Activated CD4-positive, alpha-beta T cell treated with anti-CD3 and anti-CD28 coated beads, Interleukin-2, amount 50 U/mL, for 24 hours (primary cell): ENCODE results near the gene HNRNPA3.
"Not testable (repeated sequence)": the region's sequence is repeated elsewhere in the genome, so short reads cannot be mapped to it uniquely, and the experiment has no call there.

ENCODE experiments used
- DNase-seq, 2 donors: peaks; one replicate each; pipeline ENCODE4 v3.0.0-alpha.2; 2020; ENCODE audit warnings: low read depth in 1 of 2, low spot score in 1 of 2

Gene HNRNPA3

GRCh38 chr2:177254433-177255226 is 42.0 kb downstream of the HNRNPA3 start:
- DNase-seq: no peak

GRCh38 chr2:177255227-177255601 is 42.6 kb downstream of the HNRNPA3 start:
- no peak for DNase-seq

GRCh38 chr2:177256026-177256425 is 43.4 kb downstream of the HNRNPA3 start:
- no peak for DNase-seq

- no peak for DNase-seq
These were observed 44.1 kb downstream of the HNRNPA3 start for GRCh38 chr2:177256695-177257094.

GRCh38 chr2:177257471-177257870 is 44.9 kb downstream of the HNRNPA3 start:
- DNase-seq: no peak

GRCh38 chr2:177258059-177258458 is 45.5 kb downstream of the HNRNPA3 start:
- no peak for DNase-seq

GRCh38 chr2:177260379-177260778 is 47.8 kb downstream of the HNRNPA3 start:
- no peak for DNase-seq

GRCh38 chr2:177261116-177262060 is 48.8 kb downstream of the HNRNPA3 start:
- no peak for DNase-seq

- DNase-seq: no peak
These were observed 49.5 kb downstream of the HNRNPA3 start for GRCh38 chr2:177262092-177262491.

GRCh38 chr2:177262958-177263450 is 50.4 kb downstream of the HNRNPA3 start:
- no peak for DNase-seq

GRCh38 chr2:177263451-177264208 is 51.0 kb downstream of the HNRNPA3 start:
- DNase-seq: peak; percentile 88 to 89

GRCh38 chr2:177264209-177264692 is 51.7 kb downstream of the HNRNPA3 start:
- peak in 1 of 2 donors; percentile 31 for DNase-seq

GRCh38 chr2:177264693-177265587 is 52.3 kb downstream of the HNRNPA3 start, which contains the start of gene NFE2L2:
TSS of gene NFE2L2 (minus strand) at chr2:177264727. CDS start at chr2:177264576, 151 bp downstream.
- DNase-seq: peak; percentile 91 to 96

GRCh38 chr2:177265824-177266817 is 53.5 kb downstream of the HNRNPA3 start:
- no peak for DNase-seq

GRCh38 chr2:177266955-177267354 is 54.4 kb downstream of the HNRNPA3 start:
- DNase-seq: not testable (repeated sequence)

- no peak for DNase-seq
These were observed 55.7 kb downstream of the HNRNPA3 start for GRCh38 chr2:177268187-177268871.

- DNase-seq: no peak
These were observed 56.3 kb downstream of the HNRNPA3 start for GRCh38 chr2:177268901-177269300.

GRCh38 chr2:177270531-177270930 is 57.9 kb downstream of the HNRNPA3 start:
- DNase-seq: no peak
